Measurements from ENCODE around the gene MEF2D.

The MEF2D gene

DNA sequence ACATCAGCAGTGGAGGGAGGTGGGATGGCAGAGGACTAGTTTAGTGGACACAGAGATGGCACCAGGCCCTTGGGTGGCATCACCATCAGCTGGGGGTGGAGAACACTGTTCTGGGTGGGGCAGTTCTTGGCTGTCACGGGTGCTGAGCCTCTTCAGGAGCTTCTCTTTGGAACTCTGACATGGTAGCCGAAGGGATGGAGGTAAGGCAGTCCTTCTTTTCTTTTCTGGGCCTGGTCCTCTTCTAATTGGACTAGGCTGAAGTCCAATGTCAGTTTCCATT, 8.3 kb upstream of the MEF2D start:
- no peak for TF ChIP-seq CTCF (IDR thresholded peaks at IDR 0.05; ENCODE audit: low read depth, low read length)
- H3K4me3 ChIP-seq (replicated peaks in 1 of 2; ENCODE audit: low read depth in 2 of 2, low read length in 2 of 2): no peak overlapping the region
- DNase-seq (ENCODE audit: low read depth in 2 of 2): no peak

- DNase-seq (ENCODE audit: low read depth in 2 of 2): peak in 1 of 2 donors; percentile 46
- no peak for TF ChIP-seq CTCF (IDR thresholded peaks at IDR 0.05; ENCODE audit: low read depth, low read length)
Measured at GRCh38 chr1:156508205-156508954, 7.8 kb upstream of the MEF2D start.

DNA sequence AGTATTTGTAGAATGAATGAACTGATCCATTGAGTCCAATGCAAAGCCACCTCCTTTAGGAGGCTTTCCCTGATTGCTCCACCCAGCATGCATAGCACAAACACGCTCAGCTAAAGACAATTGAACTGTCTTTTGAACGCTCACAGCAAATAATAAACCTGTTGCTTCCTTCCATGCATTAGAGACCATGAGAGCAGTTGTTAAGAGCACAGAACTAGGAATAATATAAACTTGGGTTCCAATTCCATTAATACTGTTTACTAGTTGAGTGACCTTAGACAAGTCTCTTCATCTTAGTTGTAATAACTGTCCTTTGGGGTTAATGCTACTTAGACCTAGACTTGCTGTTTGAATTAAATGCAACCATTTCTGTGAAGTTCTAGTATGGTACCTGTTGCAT, 5.9 kb upstream of the MEF2D start:
- no peak overlapping the region for H3K4me3 ChIP-seq (replicated peaks in 1 of 2; ENCODE audit: low read depth in 2 of 2, low read length in 2 of 2)
- no peak for TF ChIP-seq CTCF (IDR thresholded peaks at IDR 0.05; ENCODE audit: low read depth, low read length)
- DNase-seq (ENCODE audit: low read depth in 2 of 2): no peak

More at GRCh38 chr1:156508205-156508954, 7.8 kb upstream of the MEF2D start:
- H3K4me3 ChIP-seq (replicated peaks in 1 of 2; ENCODE audit: low read depth in 2 of 2, low read length in 2 of 2): no peak overlapping the region

- H3K4me3 ChIP-seq (replicated peaks in 1 of 2; ENCODE audit: low read depth in 2 of 2, low read length in 2 of 2): no peak overlapping the region
- no peak for DNase-seq (ENCODE audit: low read depth in 2 of 2)
- TF ChIP-seq CTCF (IDR thresholded peaks at IDR 0.05; ENCODE audit: low read depth, low read length): no peak
Measured at GRCh38 chr1:156505679-156506298, 5.2 kb upstream of the MEF2D start.

DNA sequence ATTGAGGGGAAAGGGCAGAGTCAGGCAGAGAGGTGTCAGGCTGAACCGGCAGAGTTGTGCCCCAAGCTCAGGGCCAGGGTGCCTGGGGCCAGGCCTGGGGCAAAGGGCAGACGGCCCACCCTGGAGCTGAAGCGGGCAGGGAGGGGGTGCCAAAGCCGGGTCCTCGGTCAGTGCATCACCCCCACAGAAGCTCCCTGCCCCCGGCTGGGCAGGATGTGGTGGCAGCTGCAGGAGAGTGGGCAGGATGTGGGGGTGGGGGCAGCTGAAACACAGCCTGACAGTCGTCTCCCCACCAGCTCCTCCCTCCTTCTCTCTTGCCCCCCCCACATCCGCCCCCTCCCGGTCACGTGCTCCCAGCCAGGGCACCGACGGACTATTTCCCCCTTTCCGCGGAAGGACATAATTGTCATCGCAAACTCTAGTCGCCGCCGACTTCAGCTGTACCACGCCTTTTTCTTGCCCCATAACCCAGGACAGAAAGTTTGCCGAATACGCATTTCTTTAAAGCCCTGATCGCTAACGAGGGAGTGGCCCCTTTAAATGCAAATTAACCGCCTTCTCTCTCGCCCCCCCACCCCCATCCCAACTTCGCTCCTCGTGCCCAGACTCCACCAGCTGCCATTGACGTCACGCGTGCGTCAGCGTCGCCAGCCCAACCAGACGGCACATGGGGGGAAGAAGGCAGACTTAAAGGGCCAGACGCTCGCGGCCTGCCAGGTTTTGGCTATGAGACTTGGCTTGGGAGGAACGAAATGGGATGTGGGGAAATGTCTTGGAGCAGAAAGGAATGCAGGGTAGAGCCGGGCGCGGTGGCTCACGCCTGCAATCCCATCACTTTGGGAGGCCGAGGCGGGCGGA, 4.5 kb upstream of the MEF2D start:
- peak overlapping the region; percentile 25 to 45 for H3K4me3 ChIP-seq (replicated peaks in 1 of 2; ENCODE audit: low read depth in 2 of 2, low read length in 2 of 2)
- DNase-seq (ENCODE audit: low read depth in 2 of 2): peak; percentile 100
- TF ChIP-seq CTCF (IDR thresholded peaks at IDR 0.05; ENCODE audit: low read depth, low read length): no peak

GRCh38 chr1:156504438-156504813, 3.9 kb upstream of the MEF2D start:
- DNase-seq (ENCODE audit: low read depth in 2 of 2): no peak
- no peak for TF ChIP-seq CTCF (IDR thresholded peaks at IDR 0.05; ENCODE audit: low read depth, low read length)
- peak overlapping the region; percentile 11 to 38 for H3K4me3 ChIP-seq (replicated peaks in 1 of 2; ENCODE audit: low read depth in 2 of 2, low read length in 2 of 2)
